ENCODE data around the gene ZHX3. TPM values are rescaled to one million over a fixed set of nuclear protein-coding genes. Genes with fewer than 3 reads are reported as not detected.

Gene ZHX3
- total RNA-seq, 1 donor from 2014 or later, result 13.4 TPM

DNA sequence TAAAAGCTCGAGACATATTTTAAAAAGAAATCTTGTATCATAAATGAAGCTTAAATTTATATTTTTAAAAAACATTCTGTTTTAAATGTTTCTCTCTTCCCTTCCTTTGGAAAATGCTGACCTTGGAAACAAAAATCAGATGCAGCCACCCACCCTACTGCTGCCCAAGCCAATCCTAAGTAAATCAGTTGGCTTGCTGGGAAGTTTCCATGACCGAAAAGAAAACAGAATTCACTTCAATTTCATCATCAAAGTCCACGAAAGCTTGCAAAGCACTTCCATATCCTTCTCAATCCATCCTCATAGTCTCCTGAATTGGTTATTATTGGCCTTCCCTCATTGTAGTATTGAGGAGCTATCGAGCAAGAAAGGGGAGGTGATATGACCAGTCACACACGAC lies 100.1 kb downstream of the ZHX3 start:
- no peak for TF ChIP-seq CTCF (conservative IDR thresholded peaks at IDR 0.05; ENCODE audit: low read depth, low read length)
- H3K4me3 ChIP-seq (ENCODE audit: low read depth, low read length), result no peak overlapping the region
- DNase-seq (ENCODE audit: low read depth), result no peak

- TF ChIP-seq CTCF (conservative IDR thresholded peaks at IDR 0.05; ENCODE audit: low read depth, low read length), result no peak
- DNase-seq (ENCODE audit: low read depth), result no peak
- no peak overlapping the region for H3K4me3 ChIP-seq (ENCODE audit: low read depth, low read length)
Measured at GRCh38 chr20:41214666-41215065, 102.9 kb downstream of the ZHX3 start.

- TF ChIP-seq CTCF (conservative IDR thresholded peaks at IDR 0.05; ENCODE audit: low read depth, low read length), result no peak
- DNase-seq (ENCODE audit: low read depth), result no peak
- no peak overlapping the region for H3K4me3 ChIP-seq (ENCODE audit: low read depth, low read length)
Measured at GRCh38 chr20:41214202-41214601, 103.3 kb downstream of the ZHX3 start.

DNA sequence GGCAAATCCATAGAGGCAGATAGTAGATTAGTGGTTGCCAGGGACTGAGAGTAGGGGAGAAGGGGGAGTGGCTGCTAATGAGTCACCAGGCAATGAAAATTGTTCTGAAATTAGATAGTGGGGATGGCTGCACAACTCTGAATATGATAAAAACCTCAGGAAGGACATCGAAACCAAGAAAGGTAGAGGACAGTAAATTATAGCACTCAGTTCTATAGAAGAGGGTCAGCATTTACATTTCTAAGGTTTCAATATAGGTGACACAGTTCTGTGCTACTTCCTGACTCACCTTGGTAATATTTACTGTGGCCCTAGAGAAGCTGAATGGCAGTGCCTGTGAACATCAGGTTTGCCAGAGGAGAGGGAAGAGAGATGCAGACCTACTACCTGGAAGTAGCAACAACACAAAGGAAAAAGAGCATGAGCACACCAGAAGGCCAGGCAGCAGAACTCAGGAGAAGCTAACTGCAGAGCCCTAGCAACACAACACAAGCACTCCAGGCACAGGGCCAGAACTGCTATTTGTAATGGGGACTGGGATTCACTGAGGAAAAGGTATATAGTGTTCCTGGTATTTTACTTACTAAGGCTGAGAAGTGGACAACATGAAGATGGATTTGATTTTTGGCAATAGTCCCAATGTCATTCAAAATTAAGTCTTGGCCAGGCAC lies 104.2 kb downstream of the ZHX3 start:
- no peak for DNase-seq (ENCODE audit: low read depth)
- TF ChIP-seq CTCF (conservative IDR thresholded peaks at IDR 0.05; ENCODE audit: low read depth, low read length), result no peak
- no peak overlapping the region for H3K4me3 ChIP-seq (ENCODE audit: low read depth, low read length)

DNA sequence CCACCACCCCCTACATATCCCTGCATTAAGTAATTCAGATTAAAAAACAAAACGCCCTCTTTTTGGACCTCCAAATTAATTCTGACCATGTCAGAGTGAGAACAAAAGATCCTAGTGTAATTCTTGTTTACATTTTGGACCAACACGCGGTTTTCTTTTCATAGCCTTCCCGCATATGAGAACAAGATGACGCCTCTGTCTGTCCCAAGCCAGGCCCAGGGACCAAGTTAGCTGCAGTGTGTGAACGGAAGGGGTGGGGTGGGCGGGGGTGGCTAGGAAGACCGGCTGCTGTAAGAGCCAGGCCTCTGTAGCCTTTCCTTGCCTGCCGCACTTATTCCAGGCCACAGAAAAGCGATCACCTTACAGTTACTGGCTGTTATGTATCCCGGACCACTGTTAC lies 112.2 kb downstream of the ZHX3 start:
- no peak for TF ChIP-seq CTCF (conservative IDR thresholded peaks at IDR 0.05; ENCODE audit: low read depth, low read length)
- H3K4me3 ChIP-seq (ENCODE audit: low read depth, low read length), result no peak overlapping the region
- DNase-seq (ENCODE audit: low read depth), result no peak

GRCh38 chr20:41204304-41205265 lies 112.9 kb downstream of the ZHX3 start:
- TF ChIP-seq CTCF (conservative IDR thresholded peaks at IDR 0.05; ENCODE audit: low read depth, low read length), result no peak
- H3K4me3 ChIP-seq (ENCODE audit: low read depth, low read length), result no peak overlapping the region
- no peak for DNase-seq (ENCODE audit: low read depth)
